ENCODE results near the gene ATG9B. TPM values are rescaled to one million over a fixed set of nuclear protein-coding genes. Genes with fewer than 3 reads are reported as not detected.

Gene ATG9B
- total and polyA plus RNA-seq, 9 of the 15 experiments (the other 6 are each of a cell fraction or from before 2014, with no cell fraction given): 0.29 to 8.0 (median 2.1) TPM

DNA sequence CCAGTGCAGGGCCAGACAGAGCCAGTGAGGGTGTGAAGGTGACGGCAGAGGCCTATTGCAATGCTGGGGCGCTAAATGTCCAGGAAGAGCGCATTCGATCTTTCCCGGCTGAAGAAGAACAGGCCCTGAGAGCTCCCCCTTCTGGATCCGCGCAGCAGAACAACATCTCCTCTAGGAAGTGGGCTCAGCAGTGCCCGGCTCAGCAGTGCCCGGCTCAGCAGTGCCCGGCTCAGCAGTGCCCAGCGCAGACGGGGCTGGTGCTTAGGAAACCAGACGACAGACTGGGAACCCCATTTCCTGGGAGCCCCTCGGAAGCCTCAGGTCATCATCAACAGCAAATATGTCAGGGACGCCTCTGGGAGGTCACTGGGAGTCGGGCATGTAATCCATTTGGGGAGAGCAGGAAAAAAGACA lies 38.2 kb downstream of the ATG9B start (continued):
- TF ChIP-seq, protein P1, sequence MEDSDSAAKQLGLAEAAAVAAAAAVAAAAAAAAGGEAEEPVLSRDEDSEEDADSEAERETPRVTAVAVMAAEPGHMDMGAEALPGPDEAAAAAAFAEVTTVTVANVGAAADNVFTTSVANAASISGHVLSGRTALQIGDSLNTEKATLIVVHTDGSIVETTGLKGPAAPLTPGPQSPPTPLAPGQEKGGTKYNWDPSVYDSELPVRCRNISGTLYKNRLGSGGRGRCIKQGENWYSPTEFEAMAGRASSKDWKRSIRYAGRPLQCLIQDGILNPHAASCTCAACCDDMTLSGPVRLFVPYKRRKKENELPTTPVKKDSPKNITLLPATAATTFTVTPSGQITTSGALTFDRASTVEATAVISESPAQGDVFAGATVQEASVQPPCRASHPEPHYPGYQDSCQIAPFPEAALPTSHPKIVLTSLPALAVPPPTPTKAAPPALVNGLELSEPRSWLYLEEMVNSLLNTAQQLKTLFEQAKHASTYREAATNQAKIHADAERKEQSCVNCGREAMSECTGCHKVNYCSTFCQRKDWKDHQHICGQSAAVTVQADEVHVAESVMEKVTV (CRISPR knock-in tag; IDR thresholded peaks at IDR 0.05): peak; percentile 70
- peak; percentile 35; the same call in 1 of the 2 replicates for TF ChIP-seq SMAD4 (CRISPR knock-in tag; conservative IDR thresholded peaks at IDR 0.05)
- peak; percentile 32; the same call in 1 of the 2 replicates for TF ChIP-seq HCFC1 (IDR thresholded peaks at IDR 0.05; ENCODE audit: low read depth, low read length)
- peak; percentile 48; the same call in 1 of the 2 replicates for TF ChIP-seq CTBP1 (IDR thresholded peaks at IDR 0.05; ENCODE audit: borderline replicate concordance)
- peak; percentile 30 for TF ChIP-seq NEUROD1 (IDR thresholded peaks at IDR 0.05; ENCODE audit: borderline replicate concordance, low read depth, low read length, partially characterized antibody)
- peak; percentile 61 for TF ChIP-seq XRCC5 (IDR thresholded peaks at IDR 0.05; ENCODE audit: low read depth, low read length)
- TF ChIP-seq ATF1 (CRISPR knock-in tag; IDR thresholded peaks at IDR 0.05): no peak
- TF ChIP-seq ATF1 (tag; IDR thresholded peaks at IDR 0.05): peak; percentile 16; the same call in 1 of the 2 replicates
- TF ChIP-seq ZMIZ1 (IDR thresholded peaks at IDR 0.05; ENCODE audit: low read depth in 2 of 2, low read length in 2 of 2): peak in 1 of 2 experiments; percentile 64; a peak in 1 of 4 replicates
- TF ChIP-seq ZNF583 (CRISPR knock-in tag; IDR thresholded peaks at IDR 0.05): no peak
- 0 out of 2 replicates have a peak, but pooled peaks have one; percentile 37 for TF ChIP-seq GTF2F1 (IDR thresholded peaks at IDR 0.05; ENCODE audit: low read depth, low read length)
- TF ChIP-seq MECOM (CRISPR knock-in tag; IDR thresholded peaks at IDR 0.05): 0 out of 2 replicates have a peak, but pooled peaks have one; percentile 15
- TF ChIP-seq PHF21A (IDR thresholded peaks at IDR 0.05; ENCODE audit: borderline replicate concordance, low read depth): 0 out of 2 replicates have a peak, but pooled peaks have one; percentile 16
- 0 out of 2 replicates have a peak, but pooled peaks have one; percentile 39 for TF ChIP-seq BHLHE40 (IDR thresholded peaks at IDR 0.05; ENCODE audit: low read length)
- no peak for TF ChIP-seq CHAMP1 (IDR thresholded peaks at IDR 0.05)
- no peak for TF ChIP-seq ZNF124 (CRISPR knock-in tag; IDR thresholded peaks at IDR 0.05)
- TF ChIP-seq, protein P2, sequence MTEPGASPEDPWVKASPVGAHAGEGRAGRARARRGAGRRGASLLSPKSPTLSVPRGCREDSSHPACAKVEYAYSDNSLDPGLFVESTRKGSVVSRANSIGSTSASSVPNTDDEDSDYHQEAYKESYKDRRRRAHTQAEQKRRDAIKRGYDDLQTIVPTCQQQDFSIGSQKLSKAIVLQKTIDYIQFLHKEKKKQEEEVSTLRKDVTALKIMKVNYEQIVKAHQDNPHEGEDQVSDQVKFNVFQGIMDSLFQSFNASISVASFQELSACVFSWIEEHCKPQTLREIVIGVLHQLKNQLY (CRISPR knock-in tag; conservative IDR thresholded peaks at IDR 0.05): no peak
- TF ChIP-seq GATA2 (CRISPR knock-in tag; IDR thresholded peaks at IDR 0.05): 0 out of 2 replicates have a peak, but pooled peaks have one; percentile 1
- TF ChIP-seq MAZ (CRISPR knock-in tag; conservative IDR thresholded peaks at IDR 0.05 in 1 of 2, IDR thresholded peaks at IDR 0.05 in 1 of 2): peak in 1 of 2 experiments; percentile 51; a peak in 1 of 4 replicates
